Measurements from ENCODE around the gene SKP1.

Gene SKP1

DNA sequence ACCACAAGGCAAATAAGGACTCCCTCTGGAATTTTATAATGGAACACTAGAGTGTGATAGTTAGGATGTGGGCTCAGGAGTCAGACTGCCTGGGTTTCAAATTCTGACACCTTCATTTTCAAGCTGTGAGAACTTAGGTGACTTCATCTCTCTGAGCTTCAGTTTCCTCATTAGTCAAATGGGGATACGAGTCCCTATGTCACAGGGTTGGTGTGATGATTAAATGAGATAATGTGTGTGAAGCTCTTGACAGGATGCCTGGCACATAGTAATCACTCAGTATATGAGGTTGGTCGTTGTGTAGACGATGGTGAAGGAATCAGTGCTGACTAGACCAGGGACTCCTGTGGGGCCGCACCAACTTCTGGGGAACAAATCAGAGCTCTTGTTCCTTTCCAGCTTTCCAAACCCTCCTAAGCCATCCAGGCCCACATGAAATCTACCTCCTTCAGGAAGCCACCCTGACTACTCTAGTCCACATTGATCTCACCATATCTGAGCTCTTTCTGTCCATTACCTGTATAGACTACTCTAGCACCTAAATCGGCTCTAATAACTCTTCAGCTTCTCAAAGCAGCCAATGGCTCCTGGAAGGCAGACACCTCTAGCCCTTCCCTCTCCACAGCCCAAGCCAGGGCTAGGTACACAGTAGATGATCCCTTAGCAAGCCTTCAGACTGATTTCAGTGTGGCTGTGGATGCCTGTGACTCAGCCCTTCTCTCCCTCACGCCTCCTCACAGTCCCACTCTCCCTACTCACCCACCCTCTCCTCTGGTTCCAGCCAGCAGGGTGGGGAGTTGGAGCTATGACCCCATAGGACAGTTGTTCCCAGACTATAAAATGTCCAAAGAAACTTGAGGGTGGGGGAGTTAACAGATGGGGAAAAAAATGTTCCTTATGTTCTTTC lies 64.8 kb downstream of the SKP1 start:
- DNase-seq, result no peak

DNA sequence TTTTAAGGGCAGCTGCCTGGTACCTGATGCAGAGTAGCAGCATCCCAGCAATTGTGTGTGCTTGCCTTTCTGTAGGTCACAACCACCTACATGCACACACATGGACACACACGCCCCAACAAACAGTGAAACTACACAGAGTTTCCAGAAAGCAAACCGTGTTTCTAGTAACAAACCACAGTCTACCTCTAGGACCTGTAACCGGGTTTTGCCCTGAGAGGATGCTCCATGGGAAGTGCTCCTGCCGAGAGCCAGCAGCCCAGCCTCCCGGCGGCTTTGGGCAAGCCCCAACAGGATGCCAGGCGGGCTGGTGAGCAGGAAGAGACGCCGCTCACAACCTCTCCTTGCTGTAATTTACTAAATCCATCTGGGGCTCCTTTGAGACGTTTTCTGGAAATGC lies 66.4 kb downstream of the SKP1 start:
- DNase-seq, result no peak

DNA sequence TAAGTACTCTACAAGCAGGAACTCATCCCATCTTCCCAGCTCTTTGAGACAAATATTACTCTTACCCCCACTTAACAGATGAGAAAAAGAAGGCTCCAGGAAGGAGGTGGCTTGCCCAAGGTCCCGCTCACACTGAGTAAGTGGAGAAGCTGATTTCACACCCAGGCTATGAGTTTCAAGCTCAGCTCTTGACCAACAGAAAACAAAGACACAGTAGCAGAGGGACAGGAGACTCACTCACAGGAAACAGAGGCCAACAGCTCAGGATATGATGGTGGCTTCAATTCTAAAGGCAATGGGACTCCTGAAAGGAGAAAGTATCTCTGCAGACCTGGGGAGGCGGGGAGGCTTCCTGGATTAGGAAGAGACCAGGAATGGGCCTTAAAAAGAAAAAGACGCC lies 69.0 kb downstream of the SKP1 start:
- no peak for DNase-seq

GRCh38 chr5:134106991-134107701 lies 69.6 kb downstream of the SKP1 start:
- no peak for DNase-seq

DNA sequence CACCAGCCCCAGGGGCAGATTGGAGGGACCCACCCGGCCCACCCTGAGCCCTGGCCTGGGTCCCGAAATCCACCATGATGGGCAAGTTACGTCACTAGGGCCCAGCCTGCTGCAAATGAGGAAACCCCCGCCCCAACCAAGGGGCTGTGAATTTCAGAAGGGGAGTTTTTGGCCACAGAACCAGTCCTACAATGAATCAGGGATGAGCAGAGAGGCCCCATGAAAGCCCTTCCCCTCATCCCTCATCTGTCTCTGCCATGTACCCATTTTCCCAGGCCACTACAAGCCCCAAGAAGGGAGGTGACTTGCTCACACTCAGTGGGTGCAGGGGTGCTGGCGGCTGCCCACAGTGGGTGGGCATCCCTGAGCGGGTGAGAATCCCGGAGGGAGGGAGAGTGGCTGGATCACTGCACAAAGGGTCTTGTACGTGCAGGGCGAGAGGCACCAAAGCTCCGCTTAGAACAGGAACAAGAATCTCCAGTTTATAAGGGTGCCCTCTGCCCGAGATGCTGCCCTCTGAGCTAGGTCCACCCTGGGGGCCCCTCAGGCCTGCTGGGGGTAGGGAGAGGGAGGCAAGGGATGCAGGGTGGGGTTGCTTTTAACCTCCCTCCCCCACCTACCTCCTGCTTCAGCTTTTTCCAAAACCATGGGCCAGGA lies 72.6 kb downstream of the SKP1 start:
- no peak for DNase-seq

DNA sequence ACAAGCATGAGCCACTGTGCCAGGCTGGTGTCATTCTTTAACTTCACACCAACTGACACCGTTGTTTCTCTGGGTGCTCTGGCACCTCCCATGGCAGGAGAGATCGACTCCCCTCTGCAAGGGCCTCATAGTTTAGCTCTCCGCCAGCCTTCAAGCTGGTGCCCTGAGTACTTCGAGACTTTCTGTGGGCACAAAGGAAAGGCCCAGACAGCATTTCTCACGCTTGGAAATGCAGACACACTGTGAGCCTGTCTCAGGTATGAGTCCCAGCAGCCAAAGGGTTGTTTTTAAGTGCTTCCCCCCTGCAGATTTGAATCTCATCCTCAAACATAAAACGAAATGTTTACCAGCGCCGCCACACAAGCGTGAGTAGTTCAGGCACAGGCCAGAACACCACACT lies 73.4 kb downstream of the SKP1 start:
- no peak for DNase-seq

DNA sequence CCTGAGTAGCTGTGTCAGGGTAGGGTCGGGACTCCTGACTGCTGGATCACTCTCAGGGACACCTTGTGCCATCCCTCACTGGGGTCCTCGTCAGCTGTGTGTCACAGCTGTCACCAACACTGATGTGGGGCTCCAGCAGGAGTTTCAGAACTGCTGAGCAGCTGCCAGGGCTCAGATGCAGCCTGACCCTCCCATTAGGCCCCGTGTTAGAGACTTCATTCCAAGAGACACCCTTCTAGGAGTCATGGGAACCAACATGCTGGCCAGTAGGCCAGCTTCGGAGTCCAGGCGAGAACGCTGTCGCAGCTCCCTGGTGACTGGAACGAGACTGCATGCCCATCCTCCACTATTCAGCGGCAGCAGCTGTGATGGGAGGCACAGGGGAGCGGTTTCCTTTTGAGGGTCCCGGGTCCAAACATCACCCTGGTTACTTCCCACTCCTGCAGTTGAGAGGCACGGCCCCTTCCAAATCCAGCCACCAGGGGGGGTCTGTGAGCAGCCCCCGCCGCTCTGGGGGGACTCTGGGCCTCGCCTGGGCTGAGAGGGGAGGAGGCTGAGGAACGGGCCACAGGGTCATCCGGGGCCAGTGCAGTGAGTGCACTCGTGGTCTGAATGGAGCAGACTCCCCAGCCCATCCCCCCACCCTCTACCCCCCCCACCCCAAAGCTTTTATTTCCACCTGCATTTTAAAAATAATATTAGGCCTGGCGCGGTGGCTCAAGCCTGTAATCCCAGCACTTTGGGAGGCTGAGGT lies 74.9 kb downstream of the SKP1 start:
- peak; percentile 65 to 85 (median 74) for DNase-seq

GRCh38 chr5:134100283-134101091 lies 76.3 kb downstream of the SKP1 start:
- DNase-seq, result no peak

DNA sequence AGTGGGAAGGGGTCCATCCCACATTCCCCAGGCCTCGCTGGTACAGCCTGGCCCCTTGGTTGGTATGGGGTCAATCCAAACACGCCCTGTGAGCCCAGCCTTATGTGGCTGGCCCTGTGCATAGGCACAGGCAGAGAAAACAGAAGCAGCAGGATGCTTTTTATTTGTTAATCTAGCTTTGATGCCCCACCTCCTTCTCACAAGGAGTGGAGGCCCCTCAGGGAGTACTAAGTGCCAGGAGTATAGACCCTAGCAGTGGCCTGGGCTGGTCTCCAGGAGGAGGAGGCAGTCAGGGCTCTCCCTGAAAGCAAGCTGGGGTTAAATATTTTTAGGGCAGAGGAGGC lies 76.8 kb downstream of the SKP1 start:
- DNase-seq, result no peak

- no peak for DNase-seq
Observed at GRCh38 chr5:134099288-134099872, 77.4 kb downstream of the SKP1 start.

Measured in suppressor macrophage (primary cell).